CMK (cell line): Measurements from ENCODE around the gene PEX7.
"Not testable (repeated sequence)": the region's sequence is repeated elsewhere in the genome, so short reads cannot be mapped to it uniquely, and the experiment has no call there.

ENCODE experiments used
- DNase-seq: peaks from one replicate; pipeline ENCODE4 v3.0.0-alpha.2; 2010; ENCODE audit warnings: low read depth

PEX7 gene

GRCh38 chr6:136790411-136791295, 31.7 kb upstream of the PEX7 start:
- DNase-seq: no peak

- peak; percentile 54 for DNase-seq
Measured at GRCh38 chr6:136791296-136792094, 30.9 kb upstream of the PEX7 start.

GRCh38 chr6:136792095-136792409, 30.3 kb upstream of the PEX7 start:
- DNase-seq: no peak

- peak; percentile 75 for DNase-seq
Measured at GRCh38 chr6:136792410-136793262, 29.8 kb upstream of the PEX7 start, which contains the start of gene MAP3K5. Gene MAP3K5 (minus strand): TSS chr6:136792477. CDS start chr6:136792157, 320 bp downstream.

DNA sequence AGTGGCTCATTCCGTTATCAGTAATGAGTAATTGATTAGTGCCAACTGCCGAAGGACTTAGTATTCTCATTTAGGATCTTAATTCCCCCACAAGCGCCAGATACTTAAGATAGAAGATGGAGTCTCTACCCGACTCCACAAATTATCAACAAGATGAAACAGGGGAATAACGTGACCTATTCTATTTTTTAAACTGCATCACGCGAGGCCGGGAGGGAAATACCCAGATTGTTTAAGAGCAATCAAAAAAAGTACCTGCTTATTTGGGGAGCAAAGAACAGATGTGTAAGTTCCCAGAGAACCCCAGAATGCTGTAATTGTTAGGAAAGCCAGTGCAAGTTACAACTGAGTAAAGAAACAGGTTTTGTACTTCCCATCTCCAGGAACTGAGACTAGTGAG, 29.0 kb upstream of the PEX7 start:
- no peak for DNase-seq

DNA sequence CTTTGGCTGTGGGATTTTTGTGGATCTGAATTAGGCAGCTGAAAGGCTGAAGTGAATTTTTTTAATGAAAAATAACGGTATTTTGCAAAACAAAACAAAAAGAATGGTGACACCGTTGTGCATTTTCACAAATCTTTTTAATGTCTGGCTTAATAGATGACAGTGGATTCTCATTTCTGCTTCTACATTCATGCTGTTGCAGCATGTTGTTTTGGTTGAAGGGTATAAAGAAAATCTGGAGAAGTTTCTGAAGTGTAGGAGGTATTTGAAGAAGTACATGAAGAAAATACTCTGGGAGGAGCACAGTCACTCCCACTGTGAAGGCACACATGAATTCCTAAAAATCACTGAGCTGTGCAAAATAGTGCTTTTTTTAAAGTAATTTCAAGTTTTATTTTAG, 27.0 kb upstream of the PEX7 start:
- DNase-seq: no peak

- DNase-seq: no peak
Measured at GRCh38 chr6:136795996-136796395, 26.4 kb upstream of the PEX7 start.

DNA sequence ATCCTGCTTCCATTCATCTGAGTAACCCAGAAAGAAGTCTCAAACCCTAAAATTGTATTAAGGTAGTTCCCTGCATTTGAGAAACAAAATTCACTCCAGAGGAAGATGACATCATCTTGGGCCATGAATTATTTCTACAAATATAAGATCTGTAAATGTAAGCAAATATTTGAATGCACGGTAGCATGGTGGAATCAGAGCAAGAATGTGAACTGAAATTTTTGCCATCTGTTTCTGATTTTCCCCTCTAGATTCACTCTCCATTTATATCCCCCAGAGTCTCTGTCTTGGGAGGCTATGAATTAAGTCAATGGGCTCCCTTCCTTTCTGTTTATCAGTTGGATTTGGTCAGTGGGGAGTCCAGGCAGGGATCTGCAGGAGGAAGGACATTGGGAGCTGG, 24.3 kb upstream of the PEX7 start:
- no peak for DNase-seq

- no peak for DNase-seq
Measured at GRCh38 chr6:136801581-136801980, 20.8 kb upstream of the PEX7 start.

GRCh38 chr6:136803608-136804007, 18.8 kb upstream of the PEX7 start:
- DNase-seq: no peak

DNA sequence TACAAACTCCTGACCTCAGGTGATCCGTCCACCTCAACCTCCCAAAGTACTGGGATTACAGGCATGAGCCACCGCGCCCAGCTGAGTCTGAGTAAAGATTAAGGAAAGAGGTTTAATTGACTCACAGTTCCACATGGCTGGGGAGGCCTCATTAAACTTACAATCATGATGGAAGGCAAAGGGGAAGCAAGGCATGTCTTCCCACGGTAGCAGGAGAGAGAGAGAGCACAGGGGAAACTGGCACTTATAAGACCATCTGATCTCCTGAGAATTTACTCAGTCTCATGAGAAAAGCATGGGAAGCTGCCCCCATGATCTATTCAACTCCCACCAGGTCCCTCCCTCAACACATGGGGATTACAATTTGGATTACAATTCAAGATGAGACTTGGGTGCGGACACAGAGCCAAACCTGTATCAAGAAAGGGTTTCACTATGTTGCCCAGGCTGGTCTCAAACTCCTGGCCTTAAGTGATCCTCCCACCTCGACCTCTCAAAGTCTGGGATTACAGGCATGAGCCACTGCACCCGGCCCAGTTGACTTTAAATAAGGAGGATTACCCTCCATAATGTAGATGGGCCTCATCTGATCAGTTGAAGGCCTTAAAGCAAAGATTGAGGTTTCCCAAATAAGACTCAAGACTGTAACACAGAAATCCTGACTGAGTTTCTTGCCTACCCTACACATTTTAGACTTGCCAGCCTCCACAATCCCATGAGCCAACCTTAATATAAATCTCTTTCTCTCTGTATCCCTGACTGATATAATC, 13.1 kb upstream of the PEX7 start:
- no peak for DNase-seq

DNA sequence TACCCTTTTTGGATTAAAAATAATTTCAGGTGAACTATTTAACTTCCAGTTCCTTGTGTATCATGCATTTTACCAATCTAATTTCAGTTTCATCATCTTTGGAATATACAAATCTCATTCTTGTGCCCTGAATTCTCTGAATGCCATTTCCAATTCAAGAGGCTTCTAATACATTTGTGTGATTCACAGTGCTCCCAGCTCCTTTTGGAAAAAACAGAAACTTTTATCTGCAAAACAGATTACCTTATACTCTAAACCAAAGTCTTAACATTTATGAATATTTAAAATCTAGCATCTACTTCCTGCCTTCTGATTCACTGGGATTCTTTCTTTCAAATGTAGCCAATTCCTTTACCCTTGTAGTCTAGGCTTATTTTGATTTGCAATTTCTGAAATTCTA, 11.1 kb upstream of the PEX7 start:
- DNase-seq: no peak

GRCh38 chr6:136812174-136812573, 10.2 kb upstream of the PEX7 start:
- no peak for DNase-seq

GRCh38 chr6:136815608-136816007, 6.8 kb upstream of the PEX7 start:
- DNase-seq: not testable (repeated sequence)

DNA sequence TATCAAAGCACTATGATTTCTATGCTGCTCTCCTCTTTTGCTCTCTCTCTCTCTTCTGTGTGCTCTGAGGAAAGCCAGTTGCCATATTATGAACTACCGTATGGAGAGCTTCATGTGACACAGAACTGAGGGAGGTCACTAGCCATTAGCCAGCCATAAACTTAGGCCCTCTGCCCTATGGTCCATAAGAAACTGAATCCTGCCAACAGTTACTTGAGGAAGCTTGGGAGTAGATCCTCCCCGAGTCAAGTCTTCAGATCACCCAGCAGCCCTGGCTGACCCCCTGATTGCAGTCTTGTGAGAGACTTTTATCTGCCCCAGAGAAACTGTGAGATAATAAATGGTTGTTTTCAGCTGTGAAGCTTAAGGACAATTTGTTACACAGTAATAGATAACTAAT, 5.7 kb upstream of the PEX7 start:
- DNase-seq: no peak

DNA sequence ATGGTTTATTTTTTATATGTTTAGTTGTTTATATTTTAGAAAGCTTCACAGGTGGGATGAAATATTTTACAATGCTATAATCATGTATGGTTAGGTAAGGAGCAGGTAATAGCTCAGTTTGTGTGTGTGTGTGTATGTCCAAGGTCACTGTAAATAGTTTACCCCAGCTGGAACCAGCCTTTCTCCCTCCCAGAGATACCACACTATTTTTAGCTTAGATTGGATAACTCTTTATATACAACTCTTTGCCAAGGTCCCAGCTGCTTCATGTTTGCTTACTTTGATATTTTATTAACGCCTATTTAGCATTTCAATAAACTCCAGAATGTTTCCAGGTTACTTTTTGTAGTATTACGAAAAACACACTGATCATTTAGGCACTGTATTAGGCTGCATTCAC, 1.8 kb upstream of the PEX7 start:
- no peak for DNase-seq

- DNase-seq: peak; percentile 25
Measured at GRCh38 chr6:136822046-136822375, 381 bp upstream of the PEX7 start.

GRCh38 chr6:136823128-136823660, 802 bp downstream of the PEX7 start:
- DNase-seq: no peak

DNA sequence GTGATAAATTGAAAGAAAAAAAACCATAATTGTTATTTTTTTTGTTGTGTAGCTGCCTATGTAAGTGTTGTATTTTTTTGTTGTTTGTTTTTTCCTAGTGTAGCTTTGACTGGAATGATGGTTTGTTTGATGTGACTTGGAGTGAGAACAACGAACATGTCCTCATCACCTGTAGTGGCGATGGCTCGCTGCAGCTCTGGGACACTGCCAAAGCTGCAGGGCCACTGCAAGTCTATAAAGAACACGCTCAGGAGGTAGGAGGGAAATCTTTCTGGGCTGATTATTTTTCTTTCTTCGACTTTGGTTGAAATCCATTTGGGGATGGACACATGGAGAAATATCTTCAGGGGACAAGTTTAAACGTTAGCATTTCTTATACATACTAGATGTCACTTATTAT, 3.8 kb downstream of the PEX7 start:
- DNase-seq: no peak

DNA sequence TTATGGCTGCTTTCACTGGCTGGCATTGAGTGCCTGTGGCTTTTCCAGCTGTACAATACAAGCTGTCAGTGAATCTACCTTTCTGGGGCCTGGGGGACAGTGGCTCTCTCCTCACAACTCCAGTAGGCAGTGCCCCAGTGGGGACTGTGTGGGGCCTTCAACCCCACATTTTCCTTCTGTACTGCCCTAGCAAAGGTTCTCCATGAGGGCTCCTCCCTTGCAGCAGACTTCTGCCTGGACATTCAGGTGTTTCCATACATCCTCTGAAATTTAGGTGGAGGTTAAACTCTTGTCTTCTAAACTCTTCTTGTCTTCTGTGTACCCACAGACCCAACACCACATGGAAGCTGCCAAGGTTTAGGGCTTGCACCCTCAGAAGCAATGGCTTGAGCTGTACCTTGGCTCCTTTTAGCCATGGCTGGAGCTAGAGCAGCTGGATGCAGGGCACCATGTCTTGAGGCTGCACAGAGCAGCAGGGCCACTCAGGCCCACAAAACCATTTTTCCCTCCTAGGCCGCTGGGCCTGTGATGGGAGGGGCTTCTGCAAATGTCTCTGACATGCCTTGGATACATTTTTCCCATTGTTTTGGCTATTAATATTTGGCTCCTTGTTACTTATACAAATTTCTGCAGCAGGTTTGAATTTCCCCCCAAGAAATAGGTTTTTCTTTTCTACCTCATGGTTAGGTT, 9.6 kb downstream of the PEX7 start:
- no peak for DNase-seq
